HEK293T (cell line): ENCODE measurements around the gene CDH3.

ENCODE experiments used
- ARNT ChIP-seq: fragments of 450-650 bp; IDR thresholded peaks from 2 replicates; pipeline ENCODE4 v1.6.1; 2017; ENCODE audit warnings: mild to moderate bottlenecking
- BHLHE40 ChIP-seq: fragments of 450-650 bp; IDR thresholded peaks from 2 replicates; pipeline ENCODE4 v1.6.1; 2016; ENCODE audit warnings: mild to moderate bottlenecking, moderate library complexity, borderline replicate concordance
- CTBP1 ChIP-seq: fragments of 450-650 bp; IDR thresholded peaks from 2 replicates; pipeline ENCODE4 v1.6.1; 2016; ENCODE audit warnings: borderline replicate concordance
- FOXA1 ChIP-seq: fragments of 450-650 bp; IDR thresholded peaks from 2 replicates; pipeline ENCODE4 v1.6.1; 2016; ENCODE audit warnings: mild to moderate bottlenecking
- FOXK2 ChIP-seq: fragments of 450-650 bp; IDR thresholded peaks from 2 replicates; pipeline ENCODE4 v1.6.1; 2016; ENCODE audit warnings: mild to moderate bottlenecking
- FOXM1 ChIP-seq: fragments of 450-650 bp; IDR thresholded peaks from 2 replicates; pipeline ENCODE4 v1.6.1; 2017; ENCODE audit warnings: mild to moderate bottlenecking, borderline replicate concordance
- PKNOX1 ChIP-seq: fragments of 450-650 bp; IDR thresholded peaks from 2 replicates; pipeline ENCODE4 v1.6.1; 2016
- SUZ12 ChIP-seq: fragments of 450-650 bp; IDR thresholded peaks from 2 replicates; pipeline ENCODE4 v1.6.1; 2016; ENCODE audit warnings: mild to moderate bottlenecking

GRCh38 chr16:68746951-68747350, 101.8 kb downstream of the CDH3 start:
- no peak for TF ChIP-seq FOXM1
- TF ChIP-seq BHLHE40: no peak
- no peak for TF ChIP-seq CTBP1
- no peak for TF ChIP-seq SUZ12
- no peak for TF ChIP-seq PKNOX1
- no peak for TF ChIP-seq FOXA1
- no peak for TF ChIP-seq FOXK2
- TF ChIP-seq ARNT: no peak
